Stimulated activated CD8-positive, alpha-beta memory T cell treated with anti-CD3 and anti-CD28 coated beads, Interleukin-15, amount 100 ng/mL, for 24 hours (primary cell): ENCODE data around the gene OTOG.

Experiments
- DNase-seq: peaks from one replicate; pipeline ENCODE4 v3.0.0-alpha.2; 2020; ENCODE audit warnings: low read depth

OTOG gene, protein sequence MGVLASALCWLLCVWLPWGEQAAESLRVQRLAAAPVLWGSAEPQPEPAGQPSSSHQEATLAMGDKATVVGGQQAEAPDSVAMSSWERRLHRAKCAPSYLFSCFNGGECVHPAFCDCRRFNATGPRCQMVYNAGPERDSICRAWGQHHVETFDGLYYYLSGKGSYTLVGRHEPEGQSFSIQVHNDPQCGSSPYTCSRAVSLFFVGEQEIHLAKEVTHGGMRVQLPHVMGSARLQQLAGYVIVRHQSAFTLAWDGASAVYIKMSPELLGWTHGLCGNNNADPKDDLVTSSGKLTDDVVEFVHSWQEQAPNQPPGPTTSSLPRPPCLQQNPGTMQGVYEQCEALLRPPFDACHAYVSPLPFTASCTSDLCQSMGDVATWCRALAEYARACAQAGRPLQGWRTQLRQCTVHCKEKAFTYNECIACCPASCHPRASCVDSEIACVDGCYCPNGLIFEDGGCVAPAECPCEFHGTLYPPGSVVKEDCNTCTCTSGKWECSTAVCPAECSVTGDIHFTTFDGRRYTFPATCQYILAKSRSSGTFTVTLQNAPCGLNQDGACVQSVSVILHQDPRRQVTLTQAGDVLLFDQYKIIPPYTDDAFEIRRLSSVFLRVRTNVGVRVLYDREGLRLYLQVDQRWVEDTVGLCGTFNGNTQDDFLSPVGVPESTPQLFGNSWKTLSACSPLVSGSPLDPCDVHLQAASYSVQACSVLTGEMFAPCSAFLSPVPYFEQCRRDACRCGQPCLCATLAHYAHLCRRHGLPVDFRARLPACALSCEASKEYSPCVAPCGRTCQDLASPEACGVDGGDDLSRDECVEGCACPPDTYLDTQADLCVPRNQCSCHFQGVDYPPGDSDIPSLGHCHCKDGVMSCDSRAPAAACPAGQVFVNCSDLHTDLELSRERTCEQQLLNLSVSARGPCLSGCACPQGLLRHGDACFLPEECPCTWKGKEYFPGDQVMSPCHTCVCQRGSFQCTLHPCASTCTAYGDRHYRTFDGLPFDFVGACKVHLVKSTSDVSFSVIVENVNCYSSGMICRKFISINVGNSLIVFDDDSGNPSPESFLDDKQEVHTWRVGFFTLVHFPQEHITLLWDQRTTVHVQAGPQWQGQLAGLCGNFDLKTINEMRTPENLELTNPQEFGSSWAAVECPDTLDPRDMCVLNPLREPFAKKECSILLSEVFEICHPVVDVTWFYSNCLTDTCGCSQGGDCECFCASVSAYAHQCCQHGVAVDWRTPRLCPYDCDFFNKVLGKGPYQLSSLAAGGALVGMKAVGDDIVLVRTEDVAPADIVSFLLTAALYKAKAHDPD (N-terminal part only)

DNA sequence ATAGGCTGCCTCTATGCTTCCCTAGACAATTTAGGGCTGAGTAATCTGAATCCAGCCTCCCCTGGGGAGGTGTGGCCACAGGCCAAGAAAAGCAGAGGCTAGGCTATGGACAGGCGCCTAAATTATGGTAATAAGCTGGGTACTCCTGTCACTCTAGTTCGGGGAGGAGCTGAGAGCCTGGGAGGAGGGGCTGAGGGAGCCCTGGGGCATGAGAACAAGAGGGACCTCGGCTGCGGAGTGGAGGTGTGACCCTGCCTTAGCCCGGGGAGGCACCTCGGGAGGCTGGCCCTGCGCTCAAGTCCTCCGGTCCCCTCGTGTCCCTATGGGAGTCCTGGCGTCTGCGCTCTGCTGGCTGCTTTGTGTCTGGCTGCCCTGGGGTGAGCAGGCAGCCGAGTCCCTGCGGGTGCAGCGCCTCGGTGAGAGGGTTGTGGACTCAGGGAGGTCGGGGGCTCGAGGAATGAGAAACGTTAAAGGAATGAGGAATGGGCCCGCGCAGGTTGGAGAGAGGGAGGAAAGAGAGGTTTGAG is at the start of gene OTOG:
Gene OTOG, plus strand, starts transcription at position 209 of the 527 bp plus-strand sequence. Its CDS starts 114 bp downstream, at position 323.
- no peak for DNase-seq

DNA sequence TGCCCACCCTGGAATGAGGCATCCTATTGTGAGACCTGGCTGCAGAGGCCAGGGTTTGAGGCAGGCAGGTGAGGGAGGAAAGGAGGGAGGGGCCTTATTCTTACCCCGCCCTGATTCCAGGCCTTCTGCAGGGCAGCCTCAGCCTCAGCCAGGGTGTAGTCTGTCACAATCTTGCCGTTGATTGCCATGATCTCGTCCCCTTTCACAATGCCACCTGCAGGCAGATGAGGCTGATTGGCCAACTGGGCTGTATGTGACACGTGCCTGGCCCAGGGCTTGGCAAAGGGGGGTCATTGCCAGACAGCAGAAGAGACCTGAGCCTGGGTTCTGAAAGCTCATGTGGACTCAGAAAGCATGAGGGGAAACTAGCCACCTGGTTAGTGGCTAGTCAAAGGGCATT is 49.0 kb upstream of the OTOG start:
- DNase-seq: no peak

DNA sequence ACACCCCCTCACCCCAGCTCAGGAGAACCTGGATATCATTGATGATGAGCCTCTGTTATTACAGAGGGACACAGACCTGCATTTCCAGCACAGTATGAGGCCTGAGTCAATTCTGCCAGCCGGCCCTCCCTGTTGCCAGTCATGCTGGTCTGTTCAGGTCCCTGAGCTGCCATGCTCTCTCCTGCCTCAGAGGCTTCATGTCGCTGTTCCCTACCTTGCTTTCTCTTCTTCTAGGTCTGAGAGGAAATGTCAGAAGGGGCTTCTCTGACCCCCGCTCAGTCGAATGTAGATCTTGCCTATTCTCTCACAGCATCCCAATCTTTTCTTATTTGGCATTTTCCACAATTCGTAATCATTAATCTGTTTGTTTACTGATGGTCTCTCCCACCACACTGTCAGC is 48.6 kb upstream of the OTOG start:
- no peak for DNase-seq

DNA sequence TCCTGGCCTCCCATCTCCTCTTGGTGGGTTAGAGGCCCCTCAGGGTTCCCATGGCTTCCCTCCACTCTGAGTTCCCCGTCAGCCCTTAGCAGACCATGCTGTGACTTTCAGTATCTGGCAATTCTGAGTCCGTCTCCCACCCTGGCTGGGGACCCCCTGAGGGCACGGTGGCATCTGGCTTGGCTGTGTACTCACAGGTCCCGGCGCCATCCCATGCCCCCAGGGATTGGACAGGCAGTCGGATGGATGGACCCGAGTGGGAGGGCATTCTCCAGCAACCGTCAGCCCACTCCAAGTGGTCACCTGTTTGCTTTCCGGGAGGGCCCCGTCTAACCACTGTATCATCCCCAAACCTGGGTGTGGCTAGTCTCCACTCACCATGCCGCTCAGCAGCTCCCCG is 46.4 kb upstream of the OTOG start:
- DNase-seq: no peak

DNA sequence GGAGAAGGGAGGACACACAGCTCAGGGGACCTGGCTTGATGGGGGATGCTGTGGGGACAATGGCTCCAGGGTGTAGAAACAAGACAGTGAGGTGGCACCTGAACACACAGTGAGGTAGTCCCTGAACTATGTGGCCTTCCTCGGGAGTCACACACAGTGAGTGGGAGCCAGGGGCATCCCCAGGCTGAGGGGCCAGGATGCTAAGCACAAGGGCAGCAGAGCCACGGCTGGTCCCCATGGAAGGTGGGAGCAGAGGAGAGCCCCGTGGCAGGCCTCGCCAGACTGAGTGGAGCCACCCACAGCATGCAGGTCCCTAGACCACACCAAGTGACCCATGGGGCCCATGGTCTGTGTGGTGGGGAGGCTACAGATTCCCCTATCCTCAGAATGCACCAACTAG is 44.4 kb upstream of the OTOG start:
- no peak for DNase-seq

DNA sequence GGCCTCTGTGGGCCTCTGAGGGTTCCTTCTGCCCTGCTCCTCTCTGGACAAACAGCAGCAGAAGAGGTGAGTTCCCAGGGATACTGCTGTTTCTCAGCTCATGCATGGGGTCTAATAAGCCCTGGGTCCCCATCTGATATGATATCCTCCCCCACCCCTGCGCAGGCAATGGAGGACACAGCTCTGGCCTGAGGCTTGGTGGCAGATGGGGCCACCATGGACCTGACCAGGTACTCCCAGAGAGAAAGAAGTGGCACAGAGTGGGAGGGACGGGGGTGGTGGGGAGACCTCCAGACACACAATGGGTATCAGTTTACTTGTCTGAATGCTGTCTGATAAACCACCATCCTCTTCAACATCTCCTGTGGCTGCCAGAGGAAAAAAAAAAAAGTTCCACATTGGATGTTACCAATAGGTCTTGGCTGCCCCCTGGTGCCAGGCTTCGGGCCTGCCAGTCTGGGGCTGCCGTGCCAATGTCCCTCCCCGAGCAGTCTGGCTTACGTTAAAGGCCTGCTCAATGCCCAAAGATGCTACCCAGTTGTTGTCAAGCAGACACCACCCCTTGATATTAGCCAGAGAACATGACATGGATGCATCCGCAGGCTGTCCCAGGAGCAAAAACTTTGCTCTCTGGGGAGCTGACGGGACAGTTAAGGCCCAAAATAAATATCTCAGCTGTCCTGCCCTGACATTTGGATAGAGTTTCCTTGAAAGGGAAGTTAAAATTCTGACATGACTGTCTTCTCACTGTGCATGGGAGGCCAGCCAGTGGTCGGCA is 42.5 kb upstream of the OTOG start:
- DNase-seq: peak; percentile 52

DNA sequence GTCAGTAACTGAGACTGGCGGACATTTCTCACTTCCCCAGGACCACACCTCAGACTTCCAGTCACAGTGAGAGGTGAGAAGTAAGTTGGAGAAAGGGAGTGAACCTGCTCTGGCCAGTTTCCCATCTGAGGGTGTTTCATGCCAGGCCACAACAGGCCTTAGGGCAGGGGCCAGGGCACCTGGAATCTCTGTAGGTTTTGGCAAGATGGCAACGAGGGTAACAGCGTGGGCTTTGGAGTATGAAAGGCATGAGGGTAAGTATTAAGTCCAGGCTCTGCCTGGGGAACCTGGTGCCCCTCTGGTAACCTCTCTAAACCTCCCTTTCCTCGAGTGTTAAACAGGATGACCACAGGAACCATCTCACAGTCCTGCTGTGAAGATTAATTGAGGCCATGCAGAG is 41.9 kb upstream of the OTOG start:
- no peak for DNase-seq

DNA sequence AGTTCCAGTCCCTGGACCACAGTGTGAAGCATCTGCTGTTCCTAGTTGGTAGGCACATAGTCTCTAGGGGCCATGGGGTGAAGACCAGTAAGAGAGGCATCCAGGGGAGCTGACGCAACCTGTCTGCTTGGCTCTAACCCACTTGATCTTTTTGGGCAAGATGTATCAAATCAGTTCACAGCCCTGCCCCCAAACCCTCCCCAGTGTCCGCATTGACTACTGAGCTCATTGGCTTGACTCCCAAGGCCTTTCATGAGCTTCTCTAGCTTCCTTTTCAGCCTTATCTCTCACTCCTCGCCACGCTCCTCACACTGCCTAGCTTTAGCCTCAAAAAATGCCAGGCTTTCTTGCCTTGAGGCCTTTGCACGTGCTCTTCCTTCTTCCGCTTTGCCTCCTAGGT is 40.7 kb upstream of the OTOG start:
- DNase-seq: no peak

DNA sequence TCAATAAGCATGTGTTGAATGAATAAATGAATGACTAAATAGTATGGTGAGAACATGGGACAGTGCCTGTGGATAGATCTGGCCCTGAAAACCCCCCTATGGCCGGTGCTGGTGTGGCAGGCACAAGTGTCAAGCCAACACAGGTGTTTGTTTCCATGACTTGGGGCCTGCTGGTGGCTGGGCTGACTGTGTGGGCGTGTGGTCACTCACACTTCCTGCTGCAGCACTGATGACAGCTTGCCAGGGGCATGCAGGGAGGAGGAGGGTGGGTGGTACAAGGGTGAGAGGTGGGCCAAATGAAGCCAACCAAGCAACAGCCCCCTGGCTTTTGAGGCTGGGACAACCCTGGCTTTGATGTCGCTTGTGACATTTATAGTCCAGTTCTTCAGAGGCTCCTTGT is 40.1 kb upstream of the OTOG start:
- DNase-seq: no peak

DNA sequence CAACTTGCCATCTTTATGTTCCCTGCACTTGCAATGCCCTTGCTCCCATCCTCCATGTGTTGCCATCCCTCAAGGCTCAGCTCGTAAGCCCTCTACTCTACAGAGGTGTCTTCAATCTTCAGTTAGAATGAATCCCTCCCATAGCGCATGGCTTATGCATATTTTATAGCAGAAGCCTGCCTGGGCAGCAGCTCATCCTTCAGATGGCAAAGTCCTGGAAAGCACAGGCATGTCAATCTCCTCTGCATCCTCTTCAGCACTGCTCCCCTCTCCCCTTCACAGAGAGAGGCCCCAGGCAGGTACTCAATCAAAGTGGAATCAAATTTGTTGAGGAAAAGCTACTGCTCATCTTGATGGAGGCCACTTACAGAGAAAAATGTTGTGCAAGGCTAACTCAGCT is 39.3 kb upstream of the OTOG start:
- DNase-seq: no peak

DNA sequence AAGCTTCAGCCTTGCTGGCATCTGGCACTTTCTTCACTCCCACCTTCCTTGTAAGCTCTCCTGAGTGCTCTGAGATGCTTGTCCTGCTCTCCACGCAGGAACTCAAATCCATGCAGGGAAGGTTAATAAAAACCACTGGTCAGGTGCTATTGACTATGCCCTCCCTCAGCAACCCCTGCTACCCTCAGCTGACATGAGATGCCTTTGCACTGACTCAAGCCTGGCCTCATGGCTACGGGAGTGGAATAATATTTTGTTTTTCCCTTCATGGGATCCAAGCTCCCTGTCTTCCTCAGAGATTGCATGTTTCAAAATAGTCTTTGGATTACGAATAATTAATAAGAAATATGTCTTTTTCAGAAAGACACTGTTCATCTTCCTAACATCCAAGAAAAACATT is 38.8 kb upstream of the OTOG start:
- DNase-seq: no peak

DNA sequence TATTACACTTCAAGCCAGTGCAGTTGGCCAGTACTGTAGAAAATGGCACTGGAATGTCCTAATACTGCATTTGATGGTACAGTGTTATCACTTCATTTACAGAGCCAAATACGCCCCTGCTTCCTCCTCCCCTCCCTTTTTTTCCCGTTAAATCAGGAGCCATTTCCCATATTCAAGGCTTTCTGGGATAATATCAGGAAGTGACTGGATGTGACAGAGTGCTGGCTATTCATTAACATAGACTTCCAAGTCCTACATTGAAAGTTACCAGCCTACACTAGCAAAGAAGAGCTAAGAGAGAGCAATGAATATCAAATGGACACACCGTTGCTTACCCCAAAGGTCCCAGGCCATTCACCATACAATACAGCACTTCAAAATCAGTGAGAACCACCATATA is 38.3 kb upstream of the OTOG start:
- no peak for DNase-seq

DNA sequence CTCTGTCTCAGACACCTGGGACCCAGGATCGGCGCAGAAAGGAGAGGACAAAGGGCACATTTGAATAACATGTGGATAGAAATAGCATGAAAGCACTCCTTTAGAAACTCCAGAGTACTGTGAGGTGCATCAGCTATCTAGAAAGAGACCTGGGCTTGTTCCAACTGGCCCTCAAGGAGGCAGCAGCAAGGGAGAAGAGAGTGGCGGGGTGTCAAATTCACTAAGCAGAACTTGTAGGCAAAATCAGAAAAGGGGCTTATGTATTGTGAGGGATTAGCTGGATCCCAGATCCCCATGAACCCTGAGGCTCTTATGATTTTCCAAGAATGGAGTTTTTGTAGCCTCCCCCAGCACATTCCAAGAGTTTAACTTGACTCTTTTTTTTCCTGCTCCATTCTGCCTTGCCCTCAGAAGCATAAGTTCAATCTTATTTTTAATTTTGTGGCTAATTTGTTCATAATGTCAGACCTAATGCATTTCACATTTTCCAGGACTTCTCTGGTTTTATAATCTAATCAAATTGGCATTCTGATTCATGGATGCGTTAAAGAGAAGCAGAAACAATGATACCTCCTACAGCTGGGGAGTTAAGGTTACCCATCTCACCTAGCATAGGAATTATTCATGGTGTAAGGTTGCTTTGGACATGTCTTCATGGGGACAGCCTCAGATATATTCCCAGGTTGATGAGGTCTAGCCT is 36.4 kb upstream of the OTOG start:
- no peak for DNase-seq

DNA sequence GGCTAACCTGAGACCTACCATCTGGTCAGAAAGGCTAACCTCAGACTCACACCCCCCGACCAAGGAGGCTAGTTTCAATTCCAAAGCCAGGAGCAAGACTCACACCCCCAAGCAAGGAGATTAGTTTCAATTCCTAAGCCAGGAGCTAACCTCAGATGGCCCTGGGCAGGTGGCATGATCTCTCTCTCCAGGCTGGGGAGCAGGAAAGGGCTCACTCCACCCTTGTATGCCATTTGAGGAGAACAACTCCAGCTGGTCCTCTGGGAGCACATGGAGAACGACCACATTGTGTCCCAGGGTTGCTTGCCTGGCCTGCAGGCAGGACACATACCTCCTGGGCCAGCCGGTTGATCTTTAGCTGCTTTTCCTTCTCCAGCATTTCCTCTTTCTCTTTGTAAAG is 35.5 kb upstream of the OTOG start:
- DNase-seq: no peak

DNA sequence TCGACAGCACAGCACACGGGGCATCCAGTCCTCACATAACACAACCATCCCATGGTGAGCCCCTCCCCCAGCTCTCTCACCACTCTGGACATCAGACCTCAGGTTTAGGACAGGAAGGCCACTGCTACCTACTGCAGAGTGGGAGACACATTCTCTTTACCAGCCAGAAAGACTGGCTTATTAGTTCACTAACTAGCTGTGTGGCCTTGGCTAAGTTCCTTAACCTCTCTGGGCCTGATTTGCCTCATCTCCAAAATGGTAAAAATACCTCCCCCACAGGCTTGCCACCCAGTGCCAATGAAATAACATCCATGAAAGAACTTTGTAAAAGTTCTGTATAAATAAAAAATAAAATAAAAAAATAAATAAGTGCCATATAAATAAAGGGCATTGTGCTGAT is 35.0 kb upstream of the OTOG start:
- DNase-seq: no peak

DNA sequence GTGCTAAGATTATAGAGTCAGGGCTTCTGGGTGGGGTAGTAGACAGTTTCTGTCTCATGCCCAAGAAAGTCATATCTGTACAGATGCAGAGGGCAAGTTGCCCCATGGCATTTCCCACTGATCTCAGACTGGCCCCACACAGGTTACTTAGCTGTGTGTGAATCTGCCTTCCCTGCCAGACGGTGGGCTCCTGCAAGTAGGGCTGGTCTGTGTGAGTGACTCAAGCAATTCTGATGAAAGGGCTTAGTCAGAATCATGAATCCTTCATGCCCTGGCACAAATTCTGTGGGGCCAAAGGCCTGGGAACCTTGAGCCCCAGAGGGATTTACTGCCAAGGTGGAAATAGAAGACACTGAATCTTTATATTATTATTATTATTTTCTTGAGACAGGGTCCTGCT is 33.2 kb upstream of the OTOG start:
- DNase-seq: no peak

DNA sequence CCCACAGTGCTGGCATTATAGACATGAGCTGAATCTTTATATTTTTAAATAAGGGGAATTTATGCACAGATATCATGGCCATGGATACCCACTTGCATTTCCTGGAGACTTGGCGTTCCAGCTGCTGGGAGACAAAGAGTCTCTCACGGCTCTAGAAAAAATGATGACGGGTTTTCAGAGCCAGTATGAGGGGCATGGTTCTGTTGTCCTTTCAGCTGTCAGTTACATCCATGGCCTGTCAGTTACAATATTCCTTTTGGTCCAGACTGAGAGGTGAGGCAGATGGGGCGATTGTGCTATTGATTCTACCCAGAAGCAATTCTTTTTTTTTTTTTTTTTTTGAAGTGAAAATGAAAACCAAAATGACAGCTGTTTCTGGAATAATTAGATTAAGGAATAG is 32.6 kb upstream of the OTOG start:
- DNase-seq: no peak

DNA sequence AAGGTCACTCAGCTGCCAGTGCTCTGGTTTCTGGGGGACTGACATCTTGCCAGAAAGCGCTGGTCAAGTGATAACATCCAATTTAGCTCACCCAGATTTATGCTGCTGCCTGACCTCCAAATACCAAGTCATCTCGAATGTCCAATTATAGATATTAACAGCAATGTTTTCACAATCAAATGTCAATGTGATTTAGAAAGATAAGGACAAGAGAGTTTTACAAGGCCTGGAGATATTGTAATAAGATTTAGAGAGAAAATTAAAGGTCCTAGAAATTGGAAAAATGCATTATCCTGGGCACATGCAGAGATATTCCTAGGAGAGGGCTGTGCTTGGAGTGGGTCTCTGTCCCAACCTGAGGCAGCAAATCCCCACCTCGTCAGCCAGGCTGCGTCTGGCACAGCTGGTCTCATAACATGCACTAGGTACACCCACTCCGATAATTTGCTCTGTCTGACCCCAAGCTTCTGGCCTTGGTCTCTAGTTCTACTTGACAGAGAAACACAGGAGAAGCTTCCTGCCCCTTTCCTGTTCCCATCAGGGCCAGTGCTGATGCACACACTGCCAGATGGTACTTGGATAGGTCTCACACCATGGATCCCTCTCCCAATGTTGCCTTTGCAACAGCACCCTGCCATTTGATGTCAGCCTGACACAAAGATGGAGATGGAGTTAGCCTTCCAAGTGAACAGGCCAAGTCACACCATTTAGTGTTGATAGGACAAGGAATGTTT is 31.4 kb upstream of the OTOG start:
- no peak for DNase-seq

DNA sequence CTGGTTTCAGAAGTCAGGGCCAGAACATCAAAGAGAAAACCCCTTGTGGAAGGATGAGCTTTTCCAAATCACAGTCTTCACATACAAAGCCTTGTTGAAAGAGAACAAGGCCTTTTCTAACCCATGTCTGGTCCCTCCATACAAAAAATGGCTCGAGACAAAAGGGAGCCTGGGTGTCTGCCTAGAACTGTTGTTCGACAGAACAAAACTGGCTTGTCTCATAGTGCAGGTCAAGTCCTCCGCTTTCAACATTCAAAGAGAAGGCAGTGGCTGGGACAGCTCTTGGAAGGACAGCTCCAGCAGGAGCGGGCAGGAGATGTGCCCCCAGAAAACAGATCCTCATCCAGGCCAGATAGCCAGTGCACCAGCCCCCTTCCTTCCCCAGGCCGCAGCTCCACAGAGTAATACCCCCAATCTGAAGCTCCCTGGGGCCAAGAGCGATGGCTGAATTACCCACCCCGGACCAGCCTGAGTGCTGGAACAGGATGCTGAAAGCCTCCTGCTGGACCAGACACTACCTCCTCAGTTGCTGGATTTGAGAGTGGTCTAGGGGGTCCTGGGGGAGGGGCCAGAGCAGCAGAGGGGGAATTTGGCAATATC is 30.4 kb upstream of the OTOG start:
- no peak for DNase-seq

DNA sequence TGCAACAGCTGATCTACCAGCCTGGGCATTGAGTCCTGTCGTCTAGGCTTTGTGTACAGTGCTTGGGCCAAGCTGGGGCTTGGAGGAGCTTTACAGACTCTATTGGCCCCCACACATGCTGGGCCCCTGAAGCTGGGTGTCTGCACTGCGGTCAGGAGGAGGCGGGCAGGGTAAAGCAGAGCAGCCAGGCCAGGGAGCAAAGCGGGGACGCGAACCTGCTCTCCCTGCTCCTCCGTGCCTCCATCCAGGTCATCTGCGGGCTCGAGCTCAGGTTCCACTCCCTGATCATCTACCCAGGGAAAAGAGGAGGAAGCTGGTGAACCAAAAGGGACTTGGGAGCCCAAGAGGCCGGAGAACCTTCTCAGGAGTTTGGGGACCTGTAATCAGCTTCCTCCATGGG is 29.9 kb upstream of the OTOG start:
- no peak for DNase-seq
